Activated naive CD8-positive, alpha-beta T cell treated with anti-CD3 and anti-CD28 coated beads, Interleukin-2, amount 10 ng/mL, durations not matched to agents 7 days and 5 days (primary cell): ENCODE measurements around the gene COL1A1. TPM values are rescaled to one million over a fixed set of nuclear protein-coding genes. Genes with fewer than 3 reads are reported as not detected.

Experiments
- ATAC-seq: fragments of 150-1000 bp; cut with Tn5 transposase; one replicate; pipeline ENCODE4 v1.10.0; 2021; ENCODE audit warnings: low read depth, moderate library complexity
- POLR2A ChIA-PET: fragments of 350-600 bp; sonication (Branson Sonifier 250); formaldehyde crosslinking; loops from one replicate; lab custom pipeline; 2021; ENCODE audit warnings: antibody characterized with exemption; lab: Charles Lee
- DNase-seq: peaks from one replicate; pipeline ENCODE4 v3.0.0; 2021
- H3K27ac Mint-ChIP-seq: one replicate; pipeline ENCODE4 v1.8.0; 2022; ENCODE audit warnings: mild to moderate bottlenecking, mixed read lengths
- H3K27me3 Mint-ChIP-seq: one replicate; pipeline ENCODE4 v1.8.0; 2022; ENCODE audit warnings: mild to moderate bottlenecking, moderate library complexity, mixed read lengths
- H3K36me3 Mint-ChIP-seq: one replicate; pipeline ENCODE4 v1.8.0; 2021; ENCODE audit warnings: mild to moderate bottlenecking, mixed read lengths
- H3K4me1 Mint-ChIP-seq: one replicate; pipeline ENCODE4 v1.8.0; 2021; ENCODE audit warnings: mixed read lengths
- H3K4me3 Mint-ChIP-seq: one replicate; pipeline ENCODE4 v1.8.0; 2022; ENCODE audit warnings: mild to moderate bottlenecking, moderate library complexity, mixed read lengths
- H3K9me3 Mint-ChIP-seq: one replicate; pipeline ENCODE4 v1.8.0; 2021; ENCODE audit warnings: mixed read lengths
- total RNA-seq, 2 experiments: library from RNA; stranded (reverse); gene quantifications; one replicate each; pipeline ENCODE4 v1.2.3, GENCODE V29; 2021

Gene COL1A1
- total RNA-seq, 2 experiments from 2014 or later, result 0.78 to 0.96 TPM

- POLR2A ChIA-PET, result interaction anchor here (1.4 kb wide), 1 partner anchor 9 kb away, joined by 4 read pairs; no protein-coding TSS in a partner anchor
- peaks cover 57% of the 10 kb centered on the region for H3K4me1 Mint-ChIP-seq
- DNase-seq (no peak), ATAC-seq (no peak)
- peaks cover 44% of the 10 kb centered on the region for H3K36me3 Mint-ChIP-seq
- H3K27ac Mint-ChIP-seq, result peak overlapping the region; percentile 70
- H3K27me3 Mint-ChIP-seq, result no peaks in the 10 kb centered on the region
- peak overlapping the region; percentile 72 for H3K4me3 Mint-ChIP-seq
- H3K9me3 Mint-ChIP-seq, result no peaks in the 10 kb centered on the region
Observed at GRCh38 chr17:50145532-50146229, 55.8 kb downstream of the COL1A1 start.

GRCh38 chr17:50144845-50145531 lies 56.4 kb downstream of the COL1A1 start:
- Mint-ChIP-seq H3K27me3 (no peaks in the 10 kb centered on the region), H3K36me3 (peaks cover 46% of the 10 kb centered on the region), H3K27ac (peak overlapping the region; percentile 81), H3K4me3 (peak overlapping the region; percentile 72), H3K4me1 (peaks cover 64% of the 10 kb centered on the region), H3K9me3 (no peaks in the 10 kb centered on the region)
- POLR2A ChIA-PET, result no interaction called here
- ATAC-seq (no peak), DNase-seq (no peak)

GRCh38 chr17:50144355-50144754 lies 57.1 kb downstream of the COL1A1 start:
- ATAC-seq, result no peak
- no peaks in the 10 kb centered on the region for H3K9me3 Mint-ChIP-seq
- H3K27ac Mint-ChIP-seq, result peak overlapping the region; percentile 81
- no peak for DNase-seq
- no peaks in the 10 kb centered on the region for H3K27me3 Mint-ChIP-seq
- POLR2A ChIA-PET, result no interaction called here
- no peak overlapping the region for H3K4me3 Mint-ChIP-seq
- H3K4me1 Mint-ChIP-seq, result peaks cover 70% of the 10 kb centered on the region
- H3K36me3 Mint-ChIP-seq, result peaks cover 51% of the 10 kb centered on the region

GRCh38 chr17:50143461-50144176 lies 57.8 kb downstream of the COL1A1 start:
- Mint-ChIP-seq H3K4me3 (no peak overlapping the region), H3K4me1 (peaks cover 70% of the 10 kb centered on the region), H3K27ac (peak overlapping the region; percentile 81), H3K36me3 (peaks cover 51% of the 10 kb centered on the region), H3K27me3 (no peaks in the 10 kb centered on the region), H3K9me3 (no peaks in the 10 kb centered on the region)
- DNase-seq (no peak), ATAC-seq (no peak)
- POLR2A ChIA-PET, result interaction anchor here (1.0 to 1.1 kb wide), 2 partner anchors 8 to 17 kb away, joined by 3 to 4 read pairs; no protein-coding TSS in a partner anchor

GRCh38 chr17:50141745-50142110 lies 59.7 kb downstream of the COL1A1 start:
- POLR2A ChIA-PET, result interaction anchor here (2.8 to 3.5 kb wide), 3 partner anchors 7 to 20 kb away, joined by 14 to 27 read pairs (median 20); partner anchors contain the start of gene PPP1R9B
- Mint-ChIP-seq H3K27me3 (no peaks in the 10 kb centered on the region), H3K36me3 (peaks cover 56% of the 10 kb centered on the region), H3K4me3 (peak overlapping the region; percentile 76), H3K4me1 (peaks cover 66% of the 10 kb centered on the region), H3K9me3 (no peaks in the 10 kb centered on the region), H3K27ac (peak overlapping the region; percentile 89)
- ATAC-seq, result peak; percentile 33
- DNase-seq, result no peak

- ATAC-seq, result no peak
- H3K36me3 Mint-ChIP-seq, result peaks cover 61% of the 10 kb centered on the region
- DNase-seq, result no peak
- no peaks in the 10 kb centered on the region for H3K27me3 Mint-ChIP-seq
- no peaks in the 10 kb centered on the region for H3K9me3 Mint-ChIP-seq
- peaks cover 63% of the 10 kb centered on the region for H3K4me1 Mint-ChIP-seq
- H3K27ac Mint-ChIP-seq, result peak overlapping the region; percentile 89
- H3K4me3 Mint-ChIP-seq, result peak overlapping the region; percentile 76
- POLR2A ChIA-PET, result interaction anchor here (1.0 to 3.5 kb wide), 5 partner anchors 8 to 20 kb away, joined by 3 to 27 read pairs (median 14); partner anchors contain the start of genes PPP1R9B and SAMD14
Observed at GRCh38 chr17:50141026-50141744, 60.2 kb downstream of the COL1A1 start.

- Mint-ChIP-seq H3K27me3 (no peaks in the 10 kb centered on the region), H3K4me1 (peaks cover 55% of the 10 kb centered on the region), H3K36me3 (peaks cover 53% of the 10 kb centered on the region), H3K9me3 (no peaks in the 10 kb centered on the region), H3K4me3 (peak overlapping the region; percentile 70), H3K27ac (peak overlapping the region; percentile 89)
- POLR2A ChIA-PET, result interaction anchor here (1.0 to 3.5 kb wide), 5 partner anchors 8 to 21 kb away, joined by 3 to 27 read pairs (median 14); partner anchors contain the start of genes PPP1R9B and SAMD14
- DNase-seq (peak; percentile 87), ATAC-seq (peak; percentile 75)
Observed at GRCh38 chr17:50139950-50140885, 61.2 kb downstream of the COL1A1 start.

GRCh38 chr17:50139185-50139783 lies 62.1 kb downstream of the COL1A1 start:
- H3K27ac Mint-ChIP-seq, result peak overlapping the region; percentile 89
- no peak for DNase-seq
- peaks cover 49% of the 10 kb centered on the region for H3K4me1 Mint-ChIP-seq
- H3K4me3 Mint-ChIP-seq, result no peak overlapping the region
- no peak for ATAC-seq
- H3K9me3 Mint-ChIP-seq, result no peaks in the 10 kb centered on the region
- H3K27me3 Mint-ChIP-seq, result no peaks in the 10 kb centered on the region
- POLR2A ChIA-PET, result interaction anchor here (1.3 to 3.5 kb wide), 4 partner anchors 10 to 22 kb away, joined by 3 to 27 read pairs (median 17); partner anchors contain the start of gene PPP1R9B
- H3K36me3 Mint-ChIP-seq, result peaks cover 51% of the 10 kb centered on the region

GRCh38 chr17:50137042-50137441 lies 64.4 kb downstream of the COL1A1 start:
- POLR2A ChIA-PET, result interaction anchor here (0.5 to 1.0 kb wide), 3 partner anchors 9 to 134 kb away, joined by 3 to 5 read pairs (median 4); no protein-coding TSS in a partner anchor
- DNase-seq (no peak), ATAC-seq (no peak)
- Mint-ChIP-seq H3K36me3 (peaks cover 40% of the 10 kb centered on the region), H3K4me3 (no peak overlapping the region), H3K27ac (no peak overlapping the region), H3K9me3 (no peaks in the 10 kb centered on the region), H3K27me3 (no peaks in the 10 kb centered on the region), H3K4me1 (peaks cover 35% of the 10 kb centered on the region)

GRCh38 chr17:50136096-50136687 lies 65.2 kb downstream of the COL1A1 start:
- peaks cover 35% of the 10 kb centered on the region for H3K36me3 Mint-ChIP-seq
- no peak for ATAC-seq
- POLR2A ChIA-PET, result interaction anchor here (1.0 kb wide), 1 partner anchor 10 kb away, joined by 4 read pairs; no protein-coding TSS in a partner anchor
- no peaks in the 10 kb centered on the region for H3K27me3 Mint-ChIP-seq
- no peaks in the 10 kb centered on the region for H3K9me3 Mint-ChIP-seq
- H3K4me1 Mint-ChIP-seq, result peaks cover 31% of the 10 kb centered on the region
- H3K27ac Mint-ChIP-seq, result peak overlapping the region; percentile 17
- H3K4me3 Mint-ChIP-seq, result no peak overlapping the region
- DNase-seq, result no peak
